Cardiac muscle cell (in vitro differentiated cells and primary cell): ENCODE data around the gene NEMP1. TPM values are rescaled to one million over a fixed set of nuclear protein-coding genes. Genes with fewer than 3 reads are reported as not detected.

Source experiments
- DNase-seq, 2 donors: peaks; one replicate each; pipeline versions ENCODE4 v3.0.0 to v3.0.0-alpha.2; 2010 to 2017; ENCODE audit warnings: low read depth in 1 of 2, low spot score in 1 of 2
- H3K27ac ChIP-seq: fragments of 200-600 bp; sonication (generic); 2 replicates; pipeline ENCODE4 v1.5.1; 2016
- H3K27me3 ChIP-seq: fragments of 200-600 bp; sonication (generic); 2 replicates; pipeline ENCODE4 v1.6.0; 2016; ENCODE audit warnings: control low read depth
- H3K36me3 ChIP-seq: fragments of 200-600 bp; sonication (generic); 2 replicates; pipeline ENCODE4 v1.5.1; 2016; ENCODE audit warnings: control low read depth
- H3K4me1 ChIP-seq: fragments of 200-600 bp; sonication (generic); 2 replicates; pipeline ENCODE4 v1.8.1; 2017; ENCODE audit warnings: low read depth, mild to moderate bottlenecking, mixed run types
- H3K4me3 ChIP-seq: fragments of 200-600 bp; sonication (generic); 2 replicates; pipeline ENCODE4 v1.5.1; 2016; ENCODE audit warnings: mild to moderate bottlenecking
- H3K9me3 ChIP-seq: fragments of 200-600 bp; sonication (generic); 2 replicates; pipeline ENCODE4 v1.5.1; 2017; ENCODE audit warnings: low read depth, mild to moderate bottlenecking, control low read depth
- polyA plus RNA-seq: library from polyadenylated mRNA; unstranded; fragments of >200 nt; fragmentation: Nextera tagmentation; extraction: Ambion mirVana; gene quantifications from 2 replicates; pipeline ENCODE4 v1.2.1, GENCODE V29; 2016
- total RNA-seq: library from RNA; depleted of rRNA; stranded (reverse); fragments of >200 nt; gene quantifications from 2 replicates; pipeline ENCODE4 v1.2.3, GENCODE V29; 2016
- TF ChIP-seq, protein P1 (sequence below): IDR thresholded peaks from 2 replicates; pipeline ENCODE4 v1.5.1; 2012; ENCODE audit warnings: low read depth, mild to moderate bottlenecking, low read length

The NEMP1 gene
- total and polyA plus RNA-seq, 2 experiments from 2014 or later, result 5.8 to 8.8 TPM

DNA sequence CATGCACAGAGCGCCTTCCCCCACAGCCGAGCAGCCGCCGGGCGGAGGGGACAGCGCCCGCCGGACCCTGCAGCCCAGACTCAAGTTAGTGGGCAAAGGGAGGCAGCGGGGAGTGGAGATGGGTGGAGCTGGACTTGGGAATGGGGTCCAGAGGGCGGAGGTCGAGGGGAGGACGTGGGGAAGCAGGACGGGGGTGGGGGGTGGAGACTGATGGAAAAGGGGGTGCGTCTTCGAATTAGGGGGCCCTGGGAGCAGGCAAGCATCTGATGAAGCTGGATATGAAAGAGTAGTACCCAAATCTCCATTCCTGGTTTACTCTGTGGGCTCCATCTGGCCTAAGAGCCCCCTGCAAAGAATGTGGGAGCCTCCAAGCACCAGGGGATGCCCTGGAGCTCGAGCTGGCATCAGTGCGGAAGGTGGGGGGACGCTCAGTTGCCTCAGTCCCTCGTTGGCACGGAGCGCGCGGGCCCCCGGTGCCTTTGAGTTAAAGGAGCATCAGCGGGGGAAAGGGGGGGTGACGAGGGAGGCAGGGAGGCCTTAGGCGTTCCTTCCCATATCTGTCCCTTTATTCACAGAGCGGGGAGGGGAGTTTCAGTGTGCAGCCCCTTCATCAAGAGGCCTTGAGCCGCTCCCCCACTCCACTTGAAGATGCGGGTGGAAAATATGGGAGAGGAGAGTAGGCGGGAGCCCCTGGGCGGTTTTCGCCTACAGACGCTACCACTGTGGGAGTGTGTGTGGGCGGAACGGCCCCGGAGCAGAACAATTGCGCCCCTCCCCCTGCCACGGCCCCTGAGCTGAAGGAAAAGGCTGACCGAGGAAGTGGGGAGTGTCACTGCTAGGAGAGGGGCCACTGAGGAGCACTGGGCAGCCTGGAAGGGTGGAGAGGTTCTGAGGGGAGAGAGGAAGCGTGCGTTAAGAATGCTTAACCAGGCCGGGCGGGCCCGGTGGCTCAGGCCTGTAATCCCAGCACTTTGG, 11.0 kb upstream of the NEMP1 start:
- Histone ChIP-seq H3K4me1 (peaks cover 17% of the 10 kb centered on the region), H3K4me3 (peak overlapping the region; percentile 52), H3K27ac (peak overlapping the region; percentile 92), H3K9me3 (no peaks in the 10 kb centered on the region), H3K36me3 (peaks cover 9% of the 10 kb centered on the region), H3K27me3 (no peaks in the 10 kb centered on the region)
- peak; percentile 67 to 84 for DNase-seq
- TF ChIP-seq, protein P1, sequence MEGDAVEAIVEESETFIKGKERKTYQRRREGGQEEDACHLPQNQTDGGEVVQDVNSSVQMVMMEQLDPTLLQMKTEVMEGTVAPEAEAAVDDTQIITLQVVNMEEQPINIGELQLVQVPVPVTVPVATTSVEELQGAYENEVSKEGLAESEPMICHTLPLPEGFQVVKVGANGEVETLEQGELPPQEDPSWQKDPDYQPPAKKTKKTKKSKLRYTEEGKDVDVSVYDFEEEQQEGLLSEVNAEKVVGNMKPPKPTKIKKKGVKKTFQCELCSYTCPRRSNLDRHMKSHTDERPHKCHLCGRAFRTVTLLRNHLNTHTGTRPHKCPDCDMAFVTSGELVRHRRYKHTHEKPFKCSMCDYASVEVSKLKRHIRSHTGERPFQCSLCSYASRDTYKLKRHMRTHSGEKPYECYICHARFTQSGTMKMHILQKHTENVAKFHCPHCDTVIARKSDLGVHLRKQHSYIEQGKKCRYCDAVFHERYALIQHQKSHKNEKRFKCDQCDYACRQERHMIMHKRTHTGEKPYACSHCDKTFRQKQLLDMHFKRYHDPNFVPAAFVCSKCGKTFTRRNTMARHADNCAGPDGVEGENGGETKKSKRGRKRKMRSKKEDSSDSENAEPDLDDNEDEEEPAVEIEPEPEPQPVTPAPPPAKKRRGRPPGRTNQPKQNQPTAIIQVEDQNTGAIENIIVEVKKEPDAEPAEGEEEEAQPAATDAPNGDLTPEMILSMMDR, result no peak

DNA sequence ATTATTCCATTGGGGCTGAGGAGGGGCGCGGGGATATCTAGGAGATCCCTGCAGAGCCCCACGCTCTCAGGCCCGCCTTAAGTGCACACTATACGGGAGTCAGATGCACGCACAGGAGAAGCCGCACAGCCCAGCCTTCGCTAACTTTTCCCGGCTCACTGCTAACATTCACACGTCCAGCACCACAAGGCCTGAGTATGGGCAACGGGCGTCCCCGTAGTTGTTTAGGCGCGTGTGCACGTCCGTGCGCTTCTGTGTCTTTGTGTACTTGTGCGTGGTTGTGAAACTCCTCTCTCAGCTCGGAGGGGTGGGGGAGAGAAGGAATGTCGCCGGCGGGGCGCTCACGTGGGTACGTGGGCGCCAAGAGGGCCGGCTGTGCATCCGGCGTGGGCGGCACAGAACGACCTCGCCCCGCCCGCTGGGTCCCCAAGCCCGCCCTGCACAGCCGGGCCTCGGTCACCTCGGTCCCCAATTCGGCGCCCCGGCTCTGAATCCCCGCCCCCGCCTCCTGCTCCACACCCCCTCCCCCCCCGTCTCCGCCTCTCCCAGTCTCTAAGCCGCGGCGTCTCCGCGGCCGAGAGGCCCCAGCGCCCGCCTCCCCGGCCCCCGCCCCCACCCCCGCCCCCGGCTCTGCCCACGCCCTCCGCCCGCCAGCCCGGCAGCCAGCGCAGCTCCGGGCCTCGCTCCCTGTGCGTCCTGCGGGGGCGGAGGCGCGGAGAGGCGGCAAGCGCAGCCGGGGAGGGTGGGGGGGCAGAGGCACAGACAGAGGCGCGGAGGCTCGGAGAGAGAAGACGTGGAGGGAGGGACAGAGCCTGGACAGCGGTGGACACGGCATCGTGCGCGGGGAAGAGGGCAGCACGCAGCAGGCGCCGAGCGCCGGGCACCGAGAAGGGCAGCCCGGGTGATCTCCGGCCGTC, 10.0 kb upstream of the NEMP1 start, which contains the start of gene NAB2:
NAB2 (plus strand) TSS at position 761 of the 917 bp plus-strand sequence. CDS start 158 bp downstream, outside the sequence.
- peak; percentile 98 to 99 for DNase-seq
- Histone ChIP-seq H3K4me3 (peak within 1 kb of the TSS; percentile 76), H3K27ac (peak within 1 kb of the TSS; percentile 92), H3K4me1 (peaks cover 15% of the 10 kb centered on the region), H3K27me3 (no peaks in the 10 kb centered on the region), H3K9me3 (no peaks in the 10 kb centered on the region), H3K36me3 (peaks cover 8% of the 10 kb centered on the region)
- TF ChIP-seq, protein P1, result no peak

DNA sequence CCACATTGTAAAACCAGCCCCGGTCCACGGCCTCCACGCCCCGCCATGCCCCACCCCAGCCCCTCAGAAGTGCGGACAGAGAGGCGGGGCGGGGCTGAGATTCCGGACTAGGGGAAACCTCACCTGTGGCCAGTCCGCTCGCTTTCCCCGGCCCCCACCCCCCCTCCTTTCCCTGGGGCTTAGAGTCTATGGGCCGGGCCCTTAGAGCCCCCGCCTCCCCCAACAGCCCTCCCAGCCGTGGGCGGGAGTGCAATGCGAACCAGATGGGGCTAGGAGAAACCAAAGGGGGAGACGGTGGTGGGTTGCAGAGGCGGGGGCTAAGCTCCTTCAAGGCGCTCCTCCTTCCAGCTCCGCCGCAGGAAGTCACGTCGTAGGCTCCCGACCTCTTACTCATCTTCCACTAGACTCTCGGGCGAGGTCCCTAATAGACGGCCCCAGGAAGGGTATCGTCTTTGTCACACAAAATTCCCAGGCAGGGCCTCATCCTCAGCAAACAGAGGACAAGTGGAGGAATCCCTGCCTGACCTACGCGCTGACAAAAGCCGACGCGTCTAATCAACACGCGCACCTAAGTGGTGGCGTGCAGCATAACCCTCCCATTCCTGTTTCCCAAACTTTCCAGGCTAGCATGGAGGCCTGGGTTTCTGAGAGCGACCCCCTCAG, 9.2 kb upstream of the NEMP1 start:
- DNase-seq, result peak; percentile 83 to 98
- no peaks in the 10 kb centered on the region for H3K9me3 ChIP-seq
- H3K27me3 ChIP-seq, result no peaks in the 10 kb centered on the region
- H3K4me3 ChIP-seq, result peak overlapping the region; percentile 76
- peaks cover 15% of the 10 kb centered on the region for H3K4me1 ChIP-seq
- H3K36me3 ChIP-seq, result peaks cover 8% of the 10 kb centered on the region
- peak overlapping the region; percentile 92 for H3K27ac ChIP-seq
- TF ChIP-seq, protein P1, result no peak

DNA sequence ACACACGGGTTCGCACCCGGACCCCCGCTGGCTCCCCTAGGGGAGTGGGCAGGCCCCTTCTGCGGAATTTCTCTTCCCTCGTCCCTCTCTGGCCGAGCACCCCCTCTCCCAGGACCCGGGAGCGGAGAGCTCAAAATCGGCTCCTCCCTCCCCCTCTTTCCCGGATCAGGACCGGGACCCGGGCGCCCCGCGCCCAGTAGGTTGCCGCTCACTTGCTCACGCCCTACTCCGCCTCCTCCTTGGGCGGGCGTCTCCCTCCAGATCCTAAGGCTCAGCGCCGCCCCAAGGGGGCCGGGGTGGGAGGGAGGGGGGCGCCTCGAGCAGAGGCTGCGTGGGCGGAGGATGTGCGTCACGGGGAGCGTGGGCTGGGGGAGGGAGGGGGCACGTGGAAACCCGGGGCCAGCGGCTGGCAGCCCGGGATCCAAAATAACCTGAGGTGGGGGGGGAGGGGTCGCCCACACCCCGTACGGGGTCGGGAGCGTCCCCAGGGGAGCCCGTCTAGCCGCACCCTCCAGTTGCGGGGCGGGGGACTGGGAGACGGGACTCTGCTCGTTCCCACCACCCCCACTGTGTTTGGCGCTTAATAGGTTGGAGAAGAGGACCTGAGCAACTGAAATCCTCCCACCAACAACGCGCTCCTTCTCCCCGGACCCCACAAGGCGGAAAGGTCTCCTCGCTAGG, 8.6 kb upstream of the NEMP1 start:
- Histone ChIP-seq H3K9me3 (no peaks in the 10 kb centered on the region), H3K36me3 (peaks cover 7% of the 10 kb centered on the region), H3K27me3 (no peaks in the 10 kb centered on the region), H3K4me3 (peak overlapping the region; percentile 76), H3K27ac (peak overlapping the region; percentile 92), H3K4me1 (peaks cover 15% of the 10 kb centered on the region)
- TF ChIP-seq, protein P1, result no peak
- DNase-seq, result peak; percentile 77 to 96
